ENCODE data around the gene RNF214.
"Not testable (repeated sequence)": the region's sequence is repeated elsewhere in the genome, so short reads cannot be mapped to it uniquely, and the experiment has no call there.

Gene RNF214

DNA sequence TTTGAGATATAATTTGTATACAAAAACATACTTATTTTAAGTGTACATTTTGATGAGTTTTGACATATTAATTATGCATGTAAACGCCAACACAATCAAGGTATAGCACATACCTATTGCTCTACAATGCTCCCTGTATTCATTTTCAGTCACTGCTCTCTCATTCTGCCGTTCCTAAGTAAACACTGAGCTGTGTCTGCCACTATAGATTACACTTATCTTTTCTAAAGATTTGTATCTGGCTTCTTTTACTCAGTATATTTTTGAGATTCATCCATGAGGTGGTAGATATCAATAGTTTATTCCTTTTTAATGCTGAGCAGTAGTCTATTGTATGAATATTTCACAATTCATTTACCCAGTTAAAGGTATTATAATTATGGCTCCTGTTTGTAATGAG is 33.3 kb downstream of the RNF214 start:
- no peak overlapping the region for H3K4me3 ChIP-seq
- no peaks in the 10 kb centered on the region for H3K9me3 ChIP-seq
- intact Hi-C loops (cut with DNase I; ENCODE audit: low total_unique reads): no loop called here
- no peak for DNase-seq
- peaks cover 0 to 32% (median 23%) of the 10 kb centered on the region in 3 donors for H3K36me3 ChIP-seq
- no peaks in the 10 kb centered on the region for H3K4me1 ChIP-seq
- TF ChIP-seq, protein P1, sequence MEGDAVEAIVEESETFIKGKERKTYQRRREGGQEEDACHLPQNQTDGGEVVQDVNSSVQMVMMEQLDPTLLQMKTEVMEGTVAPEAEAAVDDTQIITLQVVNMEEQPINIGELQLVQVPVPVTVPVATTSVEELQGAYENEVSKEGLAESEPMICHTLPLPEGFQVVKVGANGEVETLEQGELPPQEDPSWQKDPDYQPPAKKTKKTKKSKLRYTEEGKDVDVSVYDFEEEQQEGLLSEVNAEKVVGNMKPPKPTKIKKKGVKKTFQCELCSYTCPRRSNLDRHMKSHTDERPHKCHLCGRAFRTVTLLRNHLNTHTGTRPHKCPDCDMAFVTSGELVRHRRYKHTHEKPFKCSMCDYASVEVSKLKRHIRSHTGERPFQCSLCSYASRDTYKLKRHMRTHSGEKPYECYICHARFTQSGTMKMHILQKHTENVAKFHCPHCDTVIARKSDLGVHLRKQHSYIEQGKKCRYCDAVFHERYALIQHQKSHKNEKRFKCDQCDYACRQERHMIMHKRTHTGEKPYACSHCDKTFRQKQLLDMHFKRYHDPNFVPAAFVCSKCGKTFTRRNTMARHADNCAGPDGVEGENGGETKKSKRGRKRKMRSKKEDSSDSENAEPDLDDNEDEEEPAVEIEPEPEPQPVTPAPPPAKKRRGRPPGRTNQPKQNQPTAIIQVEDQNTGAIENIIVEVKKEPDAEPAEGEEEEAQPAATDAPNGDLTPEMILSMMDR (IDR thresholded peaks at IDR 0.05): no peak
- H3K27ac ChIP-seq: no peak overlapping the region
- no peaks in the 10 kb centered on the region for H3K27me3 ChIP-seq

- TF ChIP-seq, protein P1 (IDR thresholded peaks at IDR 0.05): no peak
- no peaks in the 10 kb centered on the region for H3K4me1 ChIP-seq
- DNase-seq: no peak
- no peaks in the 10 kb centered on the region for H3K9me3 ChIP-seq
- H3K36me3 ChIP-seq: peaks cover 0 to 19% (median 12%) of the 10 kb centered on the region in 3 donors
- H3K27ac ChIP-seq: no peak overlapping the region
- no peaks in the 10 kb centered on the region for H3K27me3 ChIP-seq
- no peak overlapping the region for H3K4me3 ChIP-seq
- intact Hi-C loops (cut with DNase I; ENCODE audit: low total_unique reads): no loop called here
Measured at GRCh38 chr11:117269856-117270255, 37.4 kb downstream of the RNF214 start.

GRCh38 chr11:117271208-117271607 is 38.7 kb downstream of the RNF214 start:
- H3K36me3 ChIP-seq: peaks cover 0 to 29% (median 12%) of the 10 kb centered on the region in 3 donors
- intact Hi-C loops (cut with DNase I; ENCODE audit: low total_unique reads): no loop called here
- no peak for DNase-seq
- TF ChIP-seq, protein P1 (IDR thresholded peaks at IDR 0.05): no peak
- H3K27me3 ChIP-seq: no peaks in the 10 kb centered on the region
- no peaks in the 10 kb centered on the region for H3K4me1 ChIP-seq
- no peak overlapping the region for H3K27ac ChIP-seq
- no peaks in the 10 kb centered on the region for H3K9me3 ChIP-seq
- no peak overlapping the region for H3K4me3 ChIP-seq

DNA sequence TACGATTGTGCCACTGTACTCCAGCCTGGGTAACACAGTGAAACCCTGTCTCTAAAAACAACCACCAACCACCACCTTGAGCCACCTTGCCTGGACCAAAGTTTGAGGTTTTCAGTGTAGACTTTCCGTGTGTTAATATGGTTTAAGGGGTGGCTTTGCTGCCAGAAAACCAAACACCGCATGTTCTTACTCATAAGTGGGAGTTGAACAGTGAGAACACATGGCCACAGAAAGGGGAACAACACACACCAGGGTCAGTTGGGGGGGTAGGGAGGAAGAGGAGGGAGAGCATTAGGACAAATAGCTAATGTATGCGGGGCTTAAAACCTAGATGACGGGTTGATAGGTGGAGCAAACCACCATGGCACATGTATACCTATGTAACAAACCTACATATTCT is 39.7 kb downstream of the RNF214 start:
- intact Hi-C loops (cut with DNase I; ENCODE audit: low total_unique reads); H3K9me3 ChIP-seq; H3K27me3 ChIP-seq; DNase-seq; H3K4me1 ChIP-seq; H3K4me3 ChIP-seq; H3K27ac ChIP-seq: not testable (repeated sequence)
- H3K36me3 ChIP-seq: peaks cover 0 to 36% (median 9%) of the 10 kb centered on the region in 3 donors

DNA sequence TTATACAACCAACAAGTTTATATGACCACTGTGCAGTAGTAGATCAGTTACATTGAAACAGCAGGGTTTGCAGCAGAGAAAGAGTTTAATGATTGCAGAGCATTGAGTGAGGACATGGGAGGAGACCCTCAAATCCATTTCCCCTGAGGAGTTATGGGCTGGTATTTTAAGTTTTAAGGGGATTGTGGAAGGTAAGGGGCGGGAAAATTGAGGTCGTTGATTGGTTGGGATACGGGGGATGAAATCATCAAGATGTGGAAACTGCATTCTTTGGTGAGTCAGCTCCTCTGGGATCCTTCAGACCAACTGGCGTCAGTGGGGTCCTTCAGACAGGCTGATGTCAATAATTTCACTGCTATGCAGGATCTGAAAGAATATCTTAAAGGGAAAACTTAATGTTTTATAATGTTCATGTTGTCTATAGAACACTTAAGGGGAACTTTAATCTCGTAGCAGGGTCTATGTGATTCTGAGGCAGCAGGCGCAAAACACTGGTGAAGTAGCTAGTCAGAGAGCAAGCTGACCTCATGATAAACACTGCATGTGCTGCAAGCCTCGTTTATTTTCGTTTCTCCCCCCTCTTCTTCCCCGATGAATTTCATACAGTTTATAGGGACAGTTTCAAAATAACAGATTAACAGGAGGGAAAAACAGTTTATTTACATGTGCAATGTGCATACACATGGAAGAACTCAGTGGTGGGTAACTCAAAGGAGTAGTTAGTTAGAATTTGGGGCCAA is 41.2 kb downstream of the RNF214 start:
- no peak for DNase-seq
- Histone ChIP-seq H3K9me3 (no peaks in the 10 kb centered on the region), H3K4me3 (no peak overlapping the region), H3K27me3 (no peaks in the 10 kb centered on the region), H3K4me1 (no peaks in the 10 kb centered on the region), H3K36me3 (peaks cover 0 to 36% (median 7%) of the 10 kb centered on the region in 3 donors), H3K27ac (no peak overlapping the region)
- TF ChIP-seq, protein P1 (IDR thresholded peaks at IDR 0.05): no peak
- intact Hi-C loops (cut with DNase I; ENCODE audit: low total_unique reads): no loop called here

GRCh38 chr11:117278347-117278746 is 45.9 kb downstream of the RNF214 start:
- Histone ChIP-seq H3K36me3 (peaks cover 30 to 66% (median 38%) of the 10 kb centered on the region in 3 donors), H3K27me3 (no peaks in the 10 kb centered on the region), H3K9me3 (no peaks in the 10 kb centered on the region), H3K4me3 (no peak overlapping the region), H3K27ac (no peak overlapping the region), H3K4me1 (no peaks in the 10 kb centered on the region)
- intact Hi-C loops (cut with DNase I; ENCODE audit: low total_unique reads): no loop called here
- DNase-seq: no peak
- TF ChIP-seq, protein P1 (IDR thresholded peaks at IDR 0.05): no peak

All from tibial artery (tissue), 4 donors.